HepG2 (cell line): ENCODE data around the gene TPRG1L. TPM values are rescaled to one million over a fixed set of nuclear protein-coding genes. Genes with fewer than 3 reads are reported as not detected.
A peak's percentile ranks its signal among the peaks of the same experiment; 100 is the strongest.

Source experiments
- CCDC6 ChIP-seq: sonication (generic); formaldehyde crosslinking; IDR thresholded peaks from 2 replicates; pipeline ENCODE4 v1.8.1; 2022; ENCODE audit warnings: mild to moderate bottlenecking, missing genetic modification reagents, moderate library complexity
- CENPX ChIP-seq: sonication (generic); formaldehyde crosslinking; IDR thresholded peaks from 2 replicates; pipeline ENCODE4 v1.9.0; 2021; ENCODE audit warnings: mild to moderate bottlenecking, missing genetic modification reagents, moderate library complexity
- DMAP1 ChIP-seq: IDR thresholded peaks from 2 replicates; pipeline ENCODE4 v1.6.1; 2016
- HNF4G ChIP-seq, 2 experiments: sonication (generic) in 1 of 2; formaldehyde crosslinking in 1 of 2; IDR thresholded peaks; 2 replicates each; pipeline versions ENCODE4 v1.4.0 to v1.6.1; 2011 to 2020; ENCODE audit warnings: borderline replicate concordance in 2 of 2, low read depth in 2 of 2, mild to moderate bottlenecking in 2 of 2, low read length in 1 of 2, missing genetic modification reagents in 1 of 2, moderate library complexity in 1 of 2
- HNRNPL ChIP-seq: fragments of 200-400 bp; formaldehyde crosslinking; IDR thresholded peaks from 2 replicates; pipeline ENCODE4 v1.6.1; 2017; ENCODE audit warnings: mild to moderate bottlenecking, low read depth, low read length
- IRX3 ChIP-seq: sonication (generic); formaldehyde crosslinking; IDR thresholded peaks from 2 replicates; pipeline ENCODE4 v1.8.1; 2023; ENCODE audit warnings: mild to moderate bottlenecking, low read depth, missing genetic modification reagents, borderline replicate concordance
- MEF2D ChIP-seq: sonication (generic); formaldehyde crosslinking; IDR thresholded peaks from 2 replicates; pipeline ENCODE4 v1.5.1; 2020; ENCODE audit warnings: mild to moderate bottlenecking, missing genetic modification reagents
- PHF21A ChIP-seq: sonication (generic); formaldehyde crosslinking; IDR thresholded peaks from 2 replicates; pipeline ENCODE4 v1.5.0; 2020; ENCODE audit warnings: mild to moderate bottlenecking, missing genetic modification reagents
- PHF8 ChIP-seq: sonication (generic); formaldehyde crosslinking; IDR thresholded peaks from 2 replicates; pipeline ENCODE4 v1.5.0; 2020; ENCODE audit warnings: missing genetic modification reagents
- RXRA ChIP-seq: sonication (generic); formaldehyde crosslinking; IDR thresholded peaks from 2 replicates; pipeline ENCODE4 v1.5.1; 2020; ENCODE audit warnings: missing genetic modification reagents
- SRSF9 ChIP-seq: fragments of 200-400 bp; formaldehyde crosslinking; IDR thresholded peaks from 2 replicates; pipeline ENCODE4 v1.6.1; 2018; ENCODE audit warnings: borderline replicate concordance, mild to moderate bottlenecking, low read depth, low read length; ENCODE audit not compliant: insufficient read depth, poor library complexity, severe bottlenecking
- TAF1 ChIP-seq: sonication (generic); formaldehyde crosslinking; IDR thresholded peaks from 2 replicates; pipeline ENCODE4 v1.4.0; 2020; ENCODE audit warnings: missing genetic modification reagents
- TARDBP ChIP-seq: sonication (generic); formaldehyde crosslinking; IDR thresholded peaks from 2 replicates; pipeline ENCODE4 v1.8.0; 2022; ENCODE audit warnings: mild to moderate bottlenecking, missing genetic modification reagents
- TBX2 ChIP-seq: sonication (generic); formaldehyde crosslinking; IDR thresholded peaks from 2 replicates; pipeline ENCODE4 v1.5.0; 2020; ENCODE audit warnings: missing genetic modification reagents, mild to moderate bottlenecking, borderline replicate concordance
- TGIF2 ChIP-seq: IDR thresholded peaks from 2 replicates; pipeline ENCODE4 v1.6.1; 2016; ENCODE audit warnings: control low read depth, missing compliant biosample characterization
- ZBTB3 ChIP-seq: sonication (generic); formaldehyde crosslinking; IDR thresholded peaks from 2 replicates; pipeline ENCODE4 v1.4.0; 2020; ENCODE audit warnings: low read depth, mild to moderate bottlenecking, moderate library complexity, missing genetic modification reagents, borderline replicate concordance
- ZNF235 ChIP-seq: sonication (generic); formaldehyde crosslinking; IDR thresholded peaks from 2 replicates; pipeline ENCODE4 v1.8.1; 2023; ENCODE audit warnings: mild to moderate bottlenecking, missing genetic modification reagents, borderline replicate concordance
- ZNF563 ChIP-seq: sonication (generic); formaldehyde crosslinking; IDR thresholded peaks from 2 replicates; pipeline ENCODE4 v1.8.0; 2022; ENCODE audit warnings: mild to moderate bottlenecking, moderate library complexity, missing genetic modification reagents
- polyA plus RNA-seq, 8 experiments: library from polyadenylated mRNA; depleted of rRNA in 3 of 8; stranded (reverse) in 7 of 8; unstranded in 1 of 8; fragments of >200 nt; fragmentation: Illumina TruSeq in 4 of 8; extraction: Trizol in 4 of 8; gene quantifications; 2 replicates each; pipeline versions ENCODE4 v1.2.1 to v1.2.3, GENCODE V29; 2011 to 2016; ENCODE audit warnings: low read depth in 4 of 8, missing spikeins in 1 of 8, mixed read lengths in 1 of 8; ENCODE audit not compliant: insufficient read depth in 1 of 8
- total RNA-seq, 5 experiments: library from RNA; depleted of rRNA; stranded (reverse); fragments of >200 nt; fragmentation: Illumina TruSeq; extraction: Trizol; gene quantifications; 2 replicates each; pipeline ENCODE4 v1.2.3, GENCODE V29; 2016; ENCODE audit warnings: low read depth in 1 of 5
- TF ChIP-seq, protein P1 (sequence below): sonication (generic); formaldehyde crosslinking; IDR thresholded peaks from 2 replicates; pipeline ENCODE4 v1.4.0; 2020; ENCODE audit warnings: missing genetic modification reagents
- TF ChIP-seq, protein P2 (sequence below): sonication (generic); formaldehyde crosslinking; IDR thresholded peaks from 2 replicates; pipeline ENCODE4 v1.4.0; 2020; ENCODE audit warnings: mild to moderate bottlenecking, missing genetic modification reagents, borderline replicate concordance
- TF ChIP-seq, protein P3 (sequence below): IDR thresholded peaks from 2 replicates; pipeline ENCODE4 v1.6.1; 2016; ENCODE audit warnings: mild to moderate bottlenecking

The TPRG1L gene
- total and polyA plus RNA-seq, 2 of the 13 experiments (the other 11 are each of a cell fraction or from before 2014, with no cell fraction given): 21.3 to 37.4 TPM

DNA sequence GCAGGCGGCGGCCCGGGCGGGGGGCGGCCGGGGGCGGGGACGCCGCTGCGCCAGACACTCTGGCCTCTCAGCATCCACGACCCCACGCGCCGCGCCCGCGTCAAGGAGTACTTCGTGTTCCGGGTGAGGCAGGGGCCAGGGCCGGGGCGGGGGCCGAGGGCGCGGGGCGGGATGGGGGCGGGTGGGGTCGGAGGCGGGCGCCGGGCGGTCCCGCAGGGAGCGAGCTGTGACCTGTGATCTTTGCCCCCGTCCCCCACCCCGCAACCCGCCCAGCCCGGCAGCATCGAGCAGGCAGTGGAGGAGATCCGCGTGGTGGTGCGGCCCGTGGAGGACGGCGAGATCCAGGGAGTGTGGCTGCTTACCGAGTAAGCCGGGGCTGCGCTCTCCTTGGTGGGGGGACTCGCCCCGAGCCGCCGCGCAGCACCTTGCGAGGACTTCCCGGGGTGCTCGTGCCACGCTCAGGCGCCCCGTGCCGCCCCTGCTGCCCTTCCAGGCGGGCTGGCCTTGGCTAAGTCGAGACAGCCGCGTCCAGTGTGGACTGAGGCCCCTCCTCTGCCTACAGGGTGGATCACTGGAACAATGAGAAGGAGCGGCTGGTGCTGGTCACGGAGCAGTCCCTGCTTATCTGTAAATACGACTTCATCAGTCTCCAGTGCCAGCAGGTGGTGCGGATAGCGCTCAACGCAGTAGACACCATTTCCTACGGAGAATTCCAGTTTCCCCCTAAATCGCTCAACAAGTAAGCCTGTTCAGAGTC is 514 bp downstream of the TPRG1L start (continued):
- TF ChIP-seq, protein P1, sequence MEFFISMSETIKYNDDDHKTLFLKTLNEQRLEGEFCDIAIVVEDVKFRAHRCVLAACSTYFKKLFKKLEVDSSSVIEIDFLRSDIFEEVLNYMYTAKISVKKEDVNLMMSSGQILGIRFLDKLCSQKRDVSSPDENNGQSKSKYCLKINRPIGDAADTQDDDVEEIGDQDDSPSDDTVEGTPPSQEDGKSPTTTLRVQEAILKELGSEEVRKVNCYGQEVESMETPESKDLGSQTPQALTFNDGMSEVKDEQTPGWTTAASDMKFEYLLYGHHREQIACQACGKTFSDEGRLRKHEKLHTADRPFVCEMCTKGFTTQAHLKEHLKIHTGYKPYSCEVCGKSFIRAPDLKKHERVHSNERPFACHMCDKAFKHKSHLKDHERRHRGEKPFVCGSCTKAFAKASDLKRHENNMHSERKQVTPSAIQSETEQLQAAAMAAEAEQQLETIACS: no peak
- TF ChIP-seq TAF1 (CRISPR knock-in tag): peak; percentile 52; the same call in 1 of the 2 replicates
- TF ChIP-seq PHF21A (CRISPR knock-in tag): 0 out of 2 replicates have a peak, but pooled peaks have one; percentile 35
- TF ChIP-seq, protein P2, sequence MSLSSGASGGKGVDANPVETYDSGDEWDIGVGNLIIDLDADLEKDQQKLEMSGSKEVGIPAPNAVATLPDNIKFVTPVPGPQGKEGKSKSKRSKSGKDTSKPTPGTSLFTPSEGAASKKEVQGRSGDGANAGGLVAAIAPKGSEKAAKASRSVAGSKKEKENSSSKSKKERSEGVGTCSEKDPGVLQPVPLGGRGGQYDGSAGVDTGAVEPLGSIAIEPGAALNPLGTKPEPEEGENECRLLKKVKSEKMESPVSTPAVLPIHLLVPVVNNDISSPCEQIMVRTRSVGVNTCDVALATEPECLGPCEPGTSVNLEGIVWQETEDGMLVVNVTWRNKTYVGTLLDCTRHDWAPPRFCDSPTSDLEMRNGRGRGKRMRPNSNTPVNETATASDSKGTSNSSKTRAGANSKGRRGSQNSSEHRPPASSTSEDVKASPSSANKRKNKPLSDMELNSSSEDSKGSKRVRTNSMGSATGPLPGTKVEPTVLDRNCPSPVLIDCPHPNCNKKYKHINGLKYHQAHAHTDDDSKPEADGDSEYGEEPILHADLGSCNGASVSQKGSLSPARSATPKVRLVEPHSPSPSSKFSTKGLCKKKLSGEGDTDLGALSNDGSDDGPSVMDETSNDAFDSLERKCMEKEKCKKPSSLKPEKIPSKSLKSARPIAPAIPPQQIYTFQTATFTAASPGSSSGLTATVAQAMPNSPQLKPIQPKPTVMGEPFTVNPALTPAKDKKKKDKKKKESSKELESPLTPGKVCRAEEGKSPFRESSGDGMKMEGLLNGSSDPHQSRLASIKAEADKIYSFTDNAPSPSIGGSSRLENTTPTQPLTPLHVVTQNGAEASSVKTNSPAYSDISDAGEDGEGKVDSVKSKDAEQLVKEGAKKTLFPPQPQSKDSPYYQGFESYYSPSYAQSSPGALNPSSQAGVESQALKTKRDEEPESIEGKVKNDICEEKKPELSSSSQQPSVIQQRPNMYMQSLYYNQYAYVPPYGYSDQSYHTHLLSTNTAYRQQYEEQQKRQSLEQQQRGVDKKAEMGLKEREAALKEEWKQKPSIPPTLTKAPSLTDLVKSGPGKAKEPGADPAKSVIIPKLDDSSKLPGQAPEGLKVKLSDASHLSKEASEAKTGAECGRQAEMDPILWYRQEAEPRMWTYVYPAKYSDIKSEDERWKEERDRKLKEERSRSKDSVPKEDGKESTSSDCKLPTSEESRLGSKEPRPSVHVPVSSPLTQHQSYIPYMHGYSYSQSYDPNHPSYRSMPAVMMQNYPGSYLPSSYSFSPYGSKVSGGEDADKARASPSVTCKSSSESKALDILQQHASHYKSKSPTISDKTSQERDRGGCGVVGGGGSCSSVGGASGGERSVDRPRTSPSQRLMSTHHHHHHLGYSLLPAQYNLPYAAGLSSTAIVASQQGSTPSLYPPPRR: 0 out of 2 replicates have a peak, but pooled peaks have one; percentile 36
- TF ChIP-seq ZNF235 (CRISPR knock-in tag): peak; percentile 68; the same call in 1 of the 2 replicates
- TF ChIP-seq CCDC6 (CRISPR knock-in tag): peak; percentile 60; the same call in 1 of the 2 replicates
- TF ChIP-seq ZNF563 (CRISPR knock-in tag): 0 out of 2 replicates have a peak, but pooled peaks have one; percentile 45
- peak; percentile 48; the same call in 1 of the 2 replicates for TF ChIP-seq HNRNPL
- TF ChIP-seq MEF2D (CRISPR knock-in tag): no peak
- peak; percentile 87 for TF ChIP-seq DMAP1 (CRISPR knock-in tag)
- no peak for TF ChIP-seq SRSF9
- peak; percentile 40; the same call in 1 of the 2 replicates for TF ChIP-seq RXRA (CRISPR knock-in tag)
- TF ChIP-seq ZBTB3: no peak
- TF ChIP-seq, protein P3, sequence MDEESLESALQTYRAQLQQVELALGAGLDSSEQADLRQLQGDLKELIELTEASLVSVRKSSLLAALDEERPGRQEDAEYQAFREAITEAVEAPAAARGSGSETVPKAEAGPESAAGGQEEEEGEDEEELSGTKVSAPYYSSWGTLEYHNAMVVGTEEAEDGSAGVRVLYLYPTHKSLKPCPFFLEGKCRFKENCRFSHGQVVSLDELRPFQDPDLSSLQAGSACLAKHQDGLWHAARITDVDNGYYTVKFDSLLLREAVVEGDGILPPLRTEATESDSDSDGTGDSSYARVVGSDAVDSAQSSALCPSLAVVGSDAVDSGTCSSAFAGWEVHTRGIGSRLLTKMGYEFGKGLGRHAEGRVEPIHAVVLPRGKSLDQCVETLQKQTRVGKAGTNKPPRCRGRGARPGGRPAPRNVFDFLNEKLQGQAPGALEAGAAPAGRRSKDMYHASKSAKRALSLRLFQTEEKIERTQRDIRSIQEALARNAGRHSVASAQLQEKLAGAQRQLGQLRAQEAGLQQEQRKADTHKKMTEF (CRISPR knock-in tag): peak; percentile 40; the same call in 1 of the 2 replicates
- TF ChIP-seq TARDBP (CRISPR knock-in tag): peak; percentile 70; the same call in 1 of the 2 replicates
- peak; percentile 79 for TF ChIP-seq PHF8 (CRISPR knock-in tag)
- TF ChIP-seq CENPX (CRISPR knock-in tag): no peak
- peak; percentile 58; the same call in 1 of the 2 replicates for TF ChIP-seq TBX2
- TF ChIP-seq HNF4G (IDR thresholded peaks at IDR 0.05; ENCODE audit: borderline replicate concordance, low read depth, low read length): peak; percentile 37; the same call in 1 of the 2 replicates
- TF ChIP-seq HNF4G (CRISPR knock-in tag; IDR thresholded peaks at IDR 0.05; ENCODE audit: borderline replicate concordance, low read depth): peak; percentile 77
- 0 out of 2 replicates have a peak, but pooled peaks have one; percentile 42 for TF ChIP-seq IRX3 (CRISPR knock-in tag)
- TF ChIP-seq TGIF2 (CRISPR knock-in tag): peak; percentile 48; the same call in 1 of the 2 replicates
